GM12891 (cell line): Measurements from ENCODE around the gene CDC42EP1.

Experiments used
- POLR2A ChIP-seq: IDR thresholded peaks from 2 replicates; pipeline ENCODE4 v1.6.1; 2011; ENCODE audit warnings: low read depth, low read length, control low read depth
- POLR2AphosphoS5 ChIP-seq: IDR thresholded peaks from 2 replicates; pipeline ENCODE4 v1.6.1; 2011; ENCODE audit warnings: low read depth, low read length, control low read depth
- POU2F2 ChIP-seq: IDR thresholded peaks from 2 replicates; pipeline ENCODE4 v1.6.1; 2011; ENCODE audit warnings: low read depth, mild to moderate bottlenecking, control low read depth, low read length, moderate library complexity

GRCh38 chr22:37563153-37564081, 3.1 kb downstream of the CDC42EP1 start:
- TF ChIP-seq POLR2AphosphoS5 (no peak), POU2F2 (no peak), POLR2A (no peak)
